Prostate gland (tissue), 2 donors: ENCODE results near the gene SACM1L.

Experiments
- POLR2A ChIP-seq: fragments of 450-650 bp; IDR thresholded peaks from one replicate; pipeline ENCODE4 v1.6.1; 2016; ENCODE audit warnings: antibody characterized with exemption, mild to moderate bottlenecking
- TF ChIP-seq, protein P1 (sequence below), 4 experiments: fragments of 200-600 bp in 2 of 4; fragments of 450-650 bp in 2 of 4; sonication (generic) in 2 of 4; IDR thresholded peaks; 1 replicate in 3 of 4; 2 replicates in 1 of 4; pipeline ENCODE4 v1.5.1; 2016 to 2019; ENCODE audit warnings: antibody characterized with exemption in 4 of 4, mild to moderate bottlenecking in 2 of 4, moderate library complexity in 2 of 4

DNA sequence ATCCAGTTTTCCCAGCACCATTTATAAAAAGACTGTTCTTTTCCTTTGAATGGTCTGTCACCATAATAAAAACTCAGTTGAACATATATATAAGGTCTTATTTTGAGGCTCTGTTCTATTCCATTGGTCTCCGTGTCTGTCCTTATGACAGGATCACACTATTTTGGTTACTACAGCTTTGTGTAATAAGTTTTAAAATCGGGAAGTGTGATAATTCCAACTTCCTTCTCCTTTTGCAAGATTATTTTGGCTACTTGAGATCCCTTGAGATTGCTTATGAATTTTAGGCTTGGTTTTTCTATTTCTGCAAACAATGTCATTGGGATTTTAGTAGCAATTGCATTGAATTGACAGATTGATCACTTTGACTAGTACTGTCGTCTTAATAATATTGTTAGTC lies 35.7 kb downstream of the SACM1L start:
- TF ChIP-seq, protein P1, sequence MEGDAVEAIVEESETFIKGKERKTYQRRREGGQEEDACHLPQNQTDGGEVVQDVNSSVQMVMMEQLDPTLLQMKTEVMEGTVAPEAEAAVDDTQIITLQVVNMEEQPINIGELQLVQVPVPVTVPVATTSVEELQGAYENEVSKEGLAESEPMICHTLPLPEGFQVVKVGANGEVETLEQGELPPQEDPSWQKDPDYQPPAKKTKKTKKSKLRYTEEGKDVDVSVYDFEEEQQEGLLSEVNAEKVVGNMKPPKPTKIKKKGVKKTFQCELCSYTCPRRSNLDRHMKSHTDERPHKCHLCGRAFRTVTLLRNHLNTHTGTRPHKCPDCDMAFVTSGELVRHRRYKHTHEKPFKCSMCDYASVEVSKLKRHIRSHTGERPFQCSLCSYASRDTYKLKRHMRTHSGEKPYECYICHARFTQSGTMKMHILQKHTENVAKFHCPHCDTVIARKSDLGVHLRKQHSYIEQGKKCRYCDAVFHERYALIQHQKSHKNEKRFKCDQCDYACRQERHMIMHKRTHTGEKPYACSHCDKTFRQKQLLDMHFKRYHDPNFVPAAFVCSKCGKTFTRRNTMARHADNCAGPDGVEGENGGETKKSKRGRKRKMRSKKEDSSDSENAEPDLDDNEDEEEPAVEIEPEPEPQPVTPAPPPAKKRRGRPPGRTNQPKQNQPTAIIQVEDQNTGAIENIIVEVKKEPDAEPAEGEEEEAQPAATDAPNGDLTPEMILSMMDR (IDR thresholded peaks at IDR 0.05): no peak
- no peak for TF ChIP-seq POLR2A
